PFSK-1 (cell line): ENCODE results near the gene PPP2R2D.

Experiments
- FOXP2 ChIP-seq: optimal IDR thresholded peaks from 2 replicates; pipeline ENCODE3; 2011; ENCODE audit warnings: borderline replicate concordance, control low read depth, inconsistent platforms; ENCODE audit not compliant: insufficient read depth; ENCODE audit errors: extremely low read length, extremely low read depth
- POLR2AphosphoS5 ChIP-seq: IDR thresholded peaks from 2 replicates; pipeline ENCODE4 v1.6.1; 2012; ENCODE audit warnings: low read depth, mild to moderate bottlenecking, control low read depth, low read length, moderate library complexity
- SIN3A ChIP-seq: IDR thresholded peaks from 2 replicates; pipeline ENCODE4 v1.6.1; 2012; ENCODE audit warnings: mild to moderate bottlenecking, low read length, moderate library complexity, borderline replicate concordance; ENCODE audit not compliant: insufficient read depth
- TAF1 ChIP-seq: IDR thresholded peaks from 2 replicates; pipeline ENCODE4 v1.6.1; 2012; ENCODE audit warnings: low read length, control low read depth, borderline replicate concordance; ENCODE audit not compliant: insufficient read depth
- TF ChIP-seq, protein P1 (sequence below), 2 experiments: IDR thresholded peaks; 2 replicates each; pipeline versions ENCODE4 v1.6.1 to v1.8.0; 2011 to 2012; ENCODE audit warnings: low read depth in 2 of 2, low read length in 2 of 2, control low read depth in 1 of 2, inconsistent platforms in 1 of 2, mild to moderate bottlenecking in 1 of 2, moderate library complexity in 1 of 2; ENCODE audit not compliant: insufficient read depth in 1 of 2

DNA sequence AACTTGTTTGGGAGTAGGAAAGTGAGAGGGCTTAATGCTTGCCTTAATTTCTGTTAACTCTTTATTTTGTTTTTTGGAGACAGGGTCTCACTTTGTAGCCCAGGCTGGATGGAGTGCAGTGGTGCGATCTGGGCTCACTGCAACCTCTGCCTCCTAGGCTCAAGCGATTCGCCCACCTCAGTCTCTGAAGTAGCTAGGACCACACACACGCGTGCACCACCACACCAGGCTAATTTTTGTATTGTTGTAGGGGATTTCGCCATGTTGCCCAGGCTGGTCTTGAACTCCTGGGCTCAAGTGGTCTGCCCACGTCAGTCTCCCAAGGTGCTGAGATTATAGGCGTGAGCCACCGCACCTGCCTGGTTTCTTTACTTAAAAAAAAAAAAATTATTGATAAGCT is 1.9 kb downstream of the PPP2R2D start:
- TF ChIP-seq POLR2AphosphoS5 (no peak), TAF1 (no peak), SIN3A (no peak), FOXP2 (no peak)
- TF ChIP-seq, protein P1, sequence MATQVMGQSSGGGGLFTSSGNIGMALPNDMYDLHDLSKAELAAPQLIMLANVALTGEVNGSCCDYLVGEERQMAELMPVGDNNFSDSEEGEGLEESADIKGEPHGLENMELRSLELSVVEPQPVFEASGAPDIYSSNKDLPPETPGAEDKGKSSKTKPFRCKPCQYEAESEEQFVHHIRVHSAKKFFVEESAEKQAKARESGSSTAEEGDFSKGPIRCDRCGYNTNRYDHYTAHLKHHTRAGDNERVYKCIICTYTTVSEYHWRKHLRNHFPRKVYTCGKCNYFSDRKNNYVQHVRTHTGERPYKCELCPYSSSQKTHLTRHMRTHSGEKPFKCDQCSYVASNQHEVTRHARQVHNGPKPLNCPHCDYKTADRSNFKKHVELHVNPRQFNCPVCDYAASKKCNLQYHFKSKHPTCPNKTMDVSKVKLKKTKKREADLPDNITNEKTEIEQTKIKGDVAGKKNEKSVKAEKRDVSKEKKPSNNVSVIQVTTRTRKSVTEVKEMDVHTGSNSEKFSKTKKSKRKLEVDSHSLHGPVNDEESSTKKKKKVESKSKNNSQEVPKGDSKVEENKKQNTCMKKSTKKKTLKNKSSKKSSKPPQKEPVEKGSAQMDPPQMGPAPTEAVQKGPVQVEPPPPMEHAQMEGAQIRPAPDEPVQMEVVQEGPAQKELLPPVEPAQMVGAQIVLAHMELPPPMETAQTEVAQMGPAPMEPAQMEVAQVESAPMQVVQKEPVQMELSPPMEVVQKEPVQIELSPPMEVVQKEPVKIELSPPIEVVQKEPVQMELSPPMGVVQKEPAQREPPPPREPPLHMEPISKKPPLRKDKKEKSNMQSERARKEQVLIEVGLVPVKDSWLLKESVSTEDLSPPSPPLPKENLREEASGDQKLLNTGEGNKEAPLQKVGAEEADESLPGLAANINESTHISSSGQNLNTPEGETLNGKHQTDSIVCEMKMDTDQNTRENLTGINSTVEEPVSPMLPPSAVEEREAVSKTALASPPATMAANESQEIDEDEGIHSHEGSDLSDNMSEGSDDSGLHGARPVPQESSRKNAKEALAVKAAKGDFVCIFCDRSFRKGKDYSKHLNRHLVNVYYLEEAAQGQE (IDR thresholded peaks at IDR 0.05; ENCODE audit: insufficient read depth in 1 of 2, low read depth in 2 of 2, low read length in 2 of 2) = no peak
